ENCODE data around the gene UBE3B. TPM values are rescaled to one million over a fixed set of nuclear protein-coding genes. Genes with fewer than 3 reads are reported as not detected.

The UBE3B gene
- total RNA-seq, 4 donors from 2014 or later: 42.4 to 59.2 (median 49.1) TPM

DNA sequence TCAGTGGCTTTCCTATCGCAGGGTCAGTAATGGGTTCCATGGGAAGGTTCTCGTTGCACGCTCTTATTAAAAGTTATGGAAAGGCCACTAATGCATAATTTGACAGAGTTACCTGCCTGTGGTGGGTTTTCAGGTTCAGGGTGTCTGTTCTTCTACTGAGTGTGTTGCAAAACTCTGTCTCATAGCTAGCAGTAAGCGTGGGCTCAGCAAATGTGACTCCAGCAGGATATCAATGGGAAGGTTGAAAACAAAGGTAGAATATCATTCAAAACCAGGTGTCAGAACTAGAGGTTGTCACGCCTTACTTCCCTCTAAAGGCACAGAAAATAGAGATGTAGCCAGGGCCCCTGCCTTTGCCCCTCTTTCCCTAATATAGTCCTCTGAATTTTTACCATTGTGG is 24.9 kb downstream of the UBE3B start:
- TF ChIP-seq, protein P1, sequence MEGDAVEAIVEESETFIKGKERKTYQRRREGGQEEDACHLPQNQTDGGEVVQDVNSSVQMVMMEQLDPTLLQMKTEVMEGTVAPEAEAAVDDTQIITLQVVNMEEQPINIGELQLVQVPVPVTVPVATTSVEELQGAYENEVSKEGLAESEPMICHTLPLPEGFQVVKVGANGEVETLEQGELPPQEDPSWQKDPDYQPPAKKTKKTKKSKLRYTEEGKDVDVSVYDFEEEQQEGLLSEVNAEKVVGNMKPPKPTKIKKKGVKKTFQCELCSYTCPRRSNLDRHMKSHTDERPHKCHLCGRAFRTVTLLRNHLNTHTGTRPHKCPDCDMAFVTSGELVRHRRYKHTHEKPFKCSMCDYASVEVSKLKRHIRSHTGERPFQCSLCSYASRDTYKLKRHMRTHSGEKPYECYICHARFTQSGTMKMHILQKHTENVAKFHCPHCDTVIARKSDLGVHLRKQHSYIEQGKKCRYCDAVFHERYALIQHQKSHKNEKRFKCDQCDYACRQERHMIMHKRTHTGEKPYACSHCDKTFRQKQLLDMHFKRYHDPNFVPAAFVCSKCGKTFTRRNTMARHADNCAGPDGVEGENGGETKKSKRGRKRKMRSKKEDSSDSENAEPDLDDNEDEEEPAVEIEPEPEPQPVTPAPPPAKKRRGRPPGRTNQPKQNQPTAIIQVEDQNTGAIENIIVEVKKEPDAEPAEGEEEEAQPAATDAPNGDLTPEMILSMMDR (IDR thresholded peaks at IDR 0.05): no peak
- TF ChIP-seq POLR2A (IDR thresholded peaks at IDR 0.05; ENCODE audit: low read depth): no peak
- TF ChIP-seq EP300 (IDR thresholded peaks at IDR 0.05): no peak
- TF ChIP-seq POLR2AphosphoS5 (IDR thresholded peaks at IDR 0.05): no peak
- Histone ChIP-seq H3K27me3 (no peaks in the 10 kb centered on the region), H3K36me3 (peaks cover 92 to 100% (median 100%) of the 10 kb centered on the region in 4 donors), H3K4me1 (no peaks in the 10 kb centered on the region), H3K4me3 (no peak overlapping the region), H3K27ac (replicated peaks in 1 of 4) (no peak overlapping the region), H3K9me3 (no peaks in the 10 kb centered on the region)
- intact Hi-C loops (cut with DNase I): no loop called here
- DNase-seq (ENCODE audit: extremely low spot score): no peak
- 99% methylated on average over 5 of the region's 5 CpGs for WGBS

DNA sequence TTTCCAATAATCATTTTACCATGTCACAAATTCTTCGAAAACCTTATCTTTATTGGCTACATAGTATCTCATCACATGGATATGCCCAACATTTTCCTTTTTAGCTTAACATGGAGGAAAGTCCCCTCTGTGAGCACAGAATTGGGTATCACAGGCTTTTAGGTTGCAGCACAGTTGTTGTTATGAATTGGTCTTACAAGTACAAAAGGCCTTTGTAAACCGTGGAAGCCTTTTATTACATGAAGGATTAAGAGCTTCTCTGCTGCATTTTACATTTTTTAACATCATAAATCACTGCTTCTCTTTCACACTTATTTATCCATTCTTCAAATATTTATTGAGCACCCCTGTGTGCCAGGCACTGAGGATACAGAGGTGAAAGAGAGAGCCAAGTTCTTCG is 26.2 kb downstream of the UBE3B start:
- TF ChIP-seq EP300 (IDR thresholded peaks at IDR 0.05): no peak
- TF ChIP-seq POLR2AphosphoS5 (IDR thresholded peaks at IDR 0.05): no peak
- no peaks in the 10 kb centered on the region for H3K27me3 ChIP-seq
- intact Hi-C loops (cut with DNase I): no loop called here
- H3K27ac ChIP-seq (replicated peaks in 1 of 4): no peak overlapping the region
- WGBS: 54% methylated on average over 3 of the region's 3 CpGs
- no peak for DNase-seq (ENCODE audit: extremely low spot score)
- no peaks in the 10 kb centered on the region for H3K9me3 ChIP-seq
- H3K4me3 ChIP-seq: no peak overlapping the region
- H3K36me3 ChIP-seq: peaks cover 92 to 100% (median 100%) of the 10 kb centered on the region in 4 donors
- no peaks in the 10 kb centered on the region for H3K4me1 ChIP-seq

DNA sequence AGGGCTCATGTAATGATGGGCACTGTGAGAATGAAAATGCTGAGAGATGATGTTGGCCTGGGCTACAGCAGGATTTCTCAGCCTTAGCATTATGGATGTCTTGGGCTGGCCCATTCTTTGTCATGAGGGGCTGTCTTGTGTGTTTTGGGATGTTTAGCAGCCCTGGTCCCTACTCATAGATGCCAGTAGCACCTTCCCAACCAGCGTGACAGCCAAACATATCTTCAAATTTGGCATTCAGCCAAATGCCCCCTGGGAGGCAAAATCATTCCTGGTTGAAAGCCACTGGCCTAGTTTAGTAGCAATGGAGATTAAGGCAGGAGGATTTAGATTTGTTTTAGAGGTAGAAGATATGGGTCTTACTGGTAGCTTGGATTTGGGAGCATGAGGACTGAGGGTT is 26.6 kb downstream of the UBE3B start:
- no peaks in the 10 kb centered on the region for H3K27me3 ChIP-seq
- no peak overlapping the region for H3K27ac ChIP-seq (replicated peaks in 1 of 4)
- peaks cover 87 to 100% (median 99%) of the 10 kb centered on the region in 4 donors for H3K36me3 ChIP-seq
- intact Hi-C loops (cut with DNase I): no loop called here
- WGBS: 38% methylated on average over 1 of the region's 1 CpG
- no peak overlapping the region for H3K4me3 ChIP-seq
- no peaks in the 10 kb centered on the region for H3K9me3 ChIP-seq
- no peak for TF ChIP-seq POLR2A (IDR thresholded peaks at IDR 0.05; ENCODE audit: low read depth)
- TF ChIP-seq, protein P1 (IDR thresholded peaks at IDR 0.05): no peak
- no peak for TF ChIP-seq POLR2AphosphoS5 (IDR thresholded peaks at IDR 0.05)
- no peak for TF ChIP-seq EP300 (IDR thresholded peaks at IDR 0.05)
- DNase-seq (ENCODE audit: extremely low spot score): no peak
- H3K4me1 ChIP-seq: no peaks in the 10 kb centered on the region

DNA sequence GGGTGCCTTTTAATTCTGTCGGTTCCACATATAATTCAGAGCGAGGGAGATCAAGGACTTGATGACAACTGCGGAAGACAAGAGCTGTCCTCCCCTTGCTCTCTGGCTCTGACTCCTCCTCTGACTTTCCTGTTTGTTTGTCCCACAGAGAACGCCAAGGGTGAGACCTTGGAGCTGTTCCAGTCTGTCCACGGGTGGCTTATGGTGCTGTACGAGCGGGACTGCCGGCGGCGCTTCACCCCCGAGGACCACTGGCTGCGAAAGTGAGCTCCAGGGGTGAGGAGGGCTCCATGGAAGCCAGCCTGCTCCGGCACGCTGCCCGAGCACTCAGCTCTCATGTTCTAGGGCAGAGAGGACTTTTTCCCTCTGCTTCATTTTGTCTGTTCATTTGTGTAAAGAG is 32.8 kb downstream of the UBE3B start:
- DNase-seq (ENCODE audit: extremely low spot score): no peak
- no peak for TF ChIP-seq POLR2A (IDR thresholded peaks at IDR 0.05; ENCODE audit: low read depth)
- TF ChIP-seq, protein P1 (IDR thresholded peaks at IDR 0.05): no peak
- intact Hi-C loops (cut with DNase I): no loop called here
- WGBS: 87% methylated on average over 14 of the region's 15 CpGs
- Histone ChIP-seq H3K9me3 (no peaks in the 10 kb centered on the region), H3K4me1 (no peaks in the 10 kb centered on the region), H3K36me3 (peaks cover 79 to 100% (median 98%) of the 10 kb centered on the region in 4 donors), H3K4me3 (no peak overlapping the region), H3K27ac (replicated peaks in 1 of 4) (no peak overlapping the region), H3K27me3 (no peaks in the 10 kb centered on the region)

DNA sequence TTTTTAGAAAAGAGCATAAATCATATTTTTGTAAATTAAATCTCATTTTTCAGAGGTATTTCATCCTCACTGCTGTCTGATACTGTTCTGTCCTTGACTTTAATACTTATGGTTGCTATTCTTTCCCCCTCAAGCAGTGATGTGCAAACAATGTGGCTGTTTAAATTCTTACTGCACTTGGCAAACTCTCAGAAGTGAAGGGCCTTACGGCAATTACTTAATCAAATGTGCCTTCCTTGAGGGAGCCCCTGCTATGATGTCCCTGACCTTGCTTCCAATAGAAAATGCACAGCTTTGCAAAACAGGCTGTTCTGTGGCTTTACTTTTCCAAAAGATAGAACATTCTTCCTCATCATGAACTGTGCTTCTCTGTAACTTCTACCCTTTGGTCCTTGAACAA is 35.2 kb downstream of the UBE3B start:
- peaks cover 0 to 3% (median 0%) of the 10 kb centered on the region in 4 donors for H3K4me1 ChIP-seq
- no peaks in the 10 kb centered on the region for H3K9me3 ChIP-seq
- intact Hi-C loops (cut with DNase I): no loop called here
- H3K27me3 ChIP-seq: no peaks in the 10 kb centered on the region
- 68% methylated on average over 1 of the region's 1 CpG for WGBS
- DNase-seq (ENCODE audit: extremely low spot score): no peak
- TF ChIP-seq, protein P1 (IDR thresholded peaks at IDR 0.05): no peak
- TF ChIP-seq POLR2A (IDR thresholded peaks at IDR 0.05; ENCODE audit: low read depth) (no peak), EP300 (IDR thresholded peaks at IDR 0.05) (no peak), POLR2AphosphoS5 (IDR thresholded peaks at IDR 0.05) (no peak)
- H3K4me3 ChIP-seq: no peak overlapping the region
- no peak overlapping the region for H3K27ac ChIP-seq (replicated peaks in 1 of 4)
- H3K36me3 ChIP-seq: peaks cover 70 to 99% (median 96%) of the 10 kb centered on the region in 4 donors
